Measurements from ENCODE around the gene GNB1L.
"Not testable (repeated sequence)": the region's sequence is repeated elsewhere in the genome, so short reads cannot be mapped to it uniquely, and the experiment has no call there.

The GNB1L gene

DNA sequence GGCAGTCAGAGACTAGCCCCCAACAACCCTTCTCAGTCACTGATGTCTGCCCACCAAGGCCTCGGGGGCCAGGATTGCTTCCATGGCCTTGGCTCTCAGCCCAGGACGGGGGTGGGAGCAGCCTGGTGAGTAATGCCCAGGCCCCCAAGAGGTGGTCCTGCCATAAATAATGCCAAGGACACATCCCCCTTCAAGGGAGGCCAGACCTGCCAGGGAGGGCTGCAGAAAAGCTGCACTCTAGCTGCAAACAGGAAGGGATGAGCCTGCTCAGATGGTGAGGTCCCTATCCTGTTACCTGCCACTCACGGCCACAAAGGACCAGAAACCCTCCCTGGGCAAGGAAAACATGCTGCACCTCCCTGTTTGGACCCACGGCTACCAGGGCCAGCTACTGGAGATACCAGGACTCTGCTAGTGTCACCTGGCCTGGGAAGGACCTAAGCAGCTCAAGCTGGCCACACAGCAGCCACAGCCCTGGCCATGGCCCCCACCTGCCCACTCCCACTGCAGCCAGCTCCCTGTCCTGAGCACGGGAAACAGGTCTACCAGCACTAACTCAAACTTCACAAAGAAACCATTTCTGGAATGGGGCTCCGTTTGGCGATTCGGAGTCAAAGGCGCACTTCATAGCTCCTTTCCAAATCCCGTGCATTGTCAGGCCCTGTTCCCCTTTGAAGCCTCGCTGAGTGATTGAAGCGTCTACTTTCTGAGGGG, 12.1 kb downstream of the GNB1L start:
- no peak for DNase-seq

DNA sequence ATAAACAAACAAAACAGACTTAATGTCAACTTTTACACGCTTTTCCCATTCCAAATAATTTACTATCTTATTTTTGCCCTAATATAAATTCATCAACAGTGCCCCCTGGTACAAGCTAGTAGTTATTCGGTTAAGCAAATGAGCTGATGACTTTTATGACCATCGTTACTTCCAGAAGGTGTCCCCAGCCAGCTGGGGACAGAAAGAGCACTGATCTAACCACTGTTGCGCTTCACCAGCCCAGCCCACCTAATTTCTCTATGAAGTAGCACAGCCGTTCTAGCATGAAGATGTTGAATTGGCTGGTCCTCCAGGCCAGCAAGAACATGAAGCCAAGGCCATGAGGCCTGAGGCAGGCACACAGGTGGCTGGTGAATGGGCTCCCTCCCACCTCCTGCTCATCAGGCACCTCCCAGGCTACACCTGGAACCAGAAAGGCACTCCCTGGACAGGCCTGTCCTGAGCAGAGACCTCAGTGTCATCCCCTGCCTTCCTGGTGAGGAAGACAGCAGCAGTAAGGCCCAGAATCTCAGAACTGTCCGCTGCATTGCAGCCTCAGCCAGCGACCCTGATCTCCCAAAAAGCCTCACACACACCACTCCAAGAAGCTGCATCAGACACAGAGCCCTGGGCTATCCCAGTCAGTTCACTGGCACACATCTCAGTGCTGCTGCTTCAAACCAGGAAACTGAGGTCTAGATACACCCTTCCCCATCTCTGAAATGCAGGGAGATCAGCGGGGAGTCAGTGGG, 12.9 kb downstream of the GNB1L start:
- DNase-seq = peak; percentile 40

DNA sequence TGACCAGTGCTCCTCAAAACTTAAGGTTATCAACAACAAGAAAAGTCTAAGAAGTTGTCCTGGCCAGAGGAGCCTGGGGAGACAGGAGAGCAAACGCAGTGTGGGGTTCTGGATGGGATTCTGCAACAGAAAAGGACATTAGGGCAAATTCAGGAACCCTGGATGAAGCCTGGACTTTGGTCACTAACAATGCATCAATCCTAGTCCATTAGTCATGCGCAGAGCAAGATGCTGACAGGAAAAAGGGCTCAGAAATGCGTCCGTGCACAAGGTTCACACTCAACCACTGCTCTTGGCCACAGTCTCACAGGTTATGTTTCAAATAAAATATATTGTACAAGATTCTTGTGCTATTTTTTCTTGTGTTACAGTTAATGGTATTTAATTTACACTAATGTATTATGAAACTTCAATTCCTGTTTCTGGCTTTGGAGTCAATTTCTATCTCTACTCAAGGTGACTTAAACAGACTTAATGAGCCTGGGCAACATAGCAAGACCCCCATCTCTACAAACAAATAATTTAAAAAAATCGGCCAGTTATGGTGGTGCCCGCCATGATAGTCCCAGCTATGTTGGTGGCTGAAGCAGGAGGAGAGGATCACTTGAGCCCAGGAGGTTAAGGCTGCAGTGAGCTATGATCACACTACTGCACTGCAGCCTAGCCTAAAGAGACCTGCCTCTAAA, 13.6 kb downstream of the GNB1L start:
- no peak for DNase-seq

DNA sequence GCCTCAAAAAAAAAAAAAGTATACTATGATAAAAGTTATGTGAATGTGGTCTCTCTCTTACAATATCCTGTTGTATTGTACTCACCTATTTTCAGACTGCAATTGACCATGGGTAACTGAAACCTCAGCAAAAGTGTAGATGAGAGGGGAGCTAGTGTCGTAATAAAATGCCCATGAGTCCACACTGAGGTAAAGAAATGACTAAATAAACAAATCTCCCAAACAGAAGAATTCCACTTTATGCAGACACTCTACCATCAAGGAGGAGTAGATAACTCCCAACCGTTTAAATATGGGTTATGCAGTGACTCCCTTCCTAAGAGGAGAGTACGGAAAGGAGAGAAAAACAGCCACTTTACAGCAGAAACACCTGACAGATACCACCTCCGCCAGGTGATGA, 14.6 kb downstream of the GNB1L start:
- no peak for DNase-seq

DNA sequence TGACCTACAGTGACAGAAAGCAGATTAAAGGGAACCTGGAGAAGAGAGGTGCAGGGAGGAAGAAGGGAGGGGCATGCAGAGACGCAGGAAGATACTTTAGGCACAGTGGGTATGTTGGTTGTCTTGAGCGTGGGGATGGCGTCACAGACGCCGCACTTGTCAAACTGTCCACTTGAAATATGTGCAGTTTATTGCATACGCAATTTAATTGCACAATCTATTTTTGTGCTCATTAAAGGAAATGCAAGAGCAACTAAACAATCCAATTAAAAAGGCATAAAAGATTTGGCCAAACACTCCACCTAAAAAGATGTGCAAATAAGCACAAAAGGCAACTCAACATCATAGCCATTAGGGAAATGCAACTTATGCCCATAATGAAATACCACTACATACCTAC, 16.8 kb downstream of the GNB1L start:
- no peak for DNase-seq

DNA sequence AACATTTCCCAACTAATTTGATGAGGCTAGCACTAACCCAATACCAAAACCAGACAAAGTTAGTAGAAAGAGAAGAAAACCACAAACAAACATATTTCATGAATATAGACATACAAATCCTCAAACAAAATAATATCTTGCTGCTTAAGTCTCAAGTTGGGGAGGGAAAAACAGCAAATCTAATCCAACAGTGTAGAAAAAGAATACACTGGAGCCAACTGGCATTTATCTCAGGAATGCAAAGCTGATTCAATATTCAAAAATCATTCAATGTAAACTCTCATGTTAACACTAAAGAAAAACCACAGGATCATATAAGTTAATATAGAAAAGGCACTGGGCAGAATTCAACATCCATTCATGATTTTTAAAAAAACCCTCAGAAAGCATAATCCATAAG, 18.2 kb downstream of the GNB1L start:
- DNase-seq = no peak

DNA sequence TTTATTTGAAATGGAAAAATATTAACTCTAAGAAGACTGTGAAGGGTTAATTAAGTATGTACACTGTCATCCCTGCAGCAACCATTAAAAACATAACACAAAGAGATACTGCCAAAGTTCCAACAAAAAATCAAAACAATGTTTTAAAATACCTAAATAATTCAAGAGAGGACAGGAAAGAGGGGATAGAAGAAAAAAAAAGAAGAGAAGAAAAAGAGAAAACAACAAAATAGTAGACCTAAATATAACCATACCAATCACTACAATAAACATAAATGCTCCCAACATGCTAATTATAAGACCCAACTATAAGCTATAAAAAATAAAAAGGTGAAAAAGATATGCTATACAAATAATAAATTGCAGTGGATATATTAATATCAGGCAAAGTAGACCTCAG, 20.1 kb downstream of the GNB1L start:
- DNase-seq = no peak

DNA sequence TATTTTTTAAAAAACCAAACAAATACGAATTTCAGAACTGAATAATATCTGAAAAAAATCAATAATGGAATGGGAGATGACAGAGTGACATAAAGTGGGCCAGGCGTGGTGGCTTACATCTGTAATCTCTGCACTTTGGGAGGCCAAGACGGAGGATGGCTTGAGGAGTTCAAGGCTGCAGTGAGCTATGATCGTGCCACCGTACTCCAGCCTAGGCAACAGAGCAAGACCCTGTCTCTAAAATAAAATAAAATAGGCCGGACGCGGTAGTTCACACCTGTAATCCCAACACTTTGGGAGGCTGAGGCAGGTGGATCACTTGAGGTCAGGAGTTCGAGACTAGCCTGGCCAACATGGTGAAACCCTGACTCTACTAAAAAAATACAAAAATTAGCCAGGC, 21.3 kb downstream of the GNB1L start:
- not testable (repeated sequence) for DNase-seq

DNA sequence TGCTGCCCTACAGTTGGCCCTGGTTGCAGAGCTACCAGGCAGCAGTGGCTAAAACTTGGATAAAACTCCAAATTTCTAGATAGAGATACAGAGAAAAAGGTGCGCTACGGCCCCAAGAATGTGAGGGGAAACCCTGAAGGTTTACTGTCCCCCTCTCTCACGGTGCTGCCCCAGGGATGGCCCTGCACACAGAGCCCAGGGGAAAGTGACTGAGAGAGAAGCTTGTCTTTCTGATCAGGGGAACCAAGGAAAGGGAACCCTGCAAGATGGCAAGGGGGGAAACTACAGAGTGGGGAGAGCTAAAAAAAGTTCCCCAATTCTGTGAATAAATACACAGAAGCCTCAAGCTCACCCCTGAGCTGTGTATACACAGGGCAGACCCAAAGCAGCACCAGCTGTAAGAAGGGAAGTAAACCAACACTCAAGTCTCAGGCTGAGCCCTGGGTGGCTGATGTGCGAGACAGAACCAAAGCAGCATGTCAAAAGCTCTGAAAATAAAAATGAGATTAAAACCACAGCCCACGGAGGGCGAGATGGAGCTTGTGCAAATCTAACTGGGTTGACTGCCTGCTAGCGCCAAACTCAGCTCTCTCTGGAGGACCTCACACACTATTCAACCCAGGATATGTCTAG, 22.1 kb downstream of the GNB1L start:
- DNase-seq = no peak

DNA sequence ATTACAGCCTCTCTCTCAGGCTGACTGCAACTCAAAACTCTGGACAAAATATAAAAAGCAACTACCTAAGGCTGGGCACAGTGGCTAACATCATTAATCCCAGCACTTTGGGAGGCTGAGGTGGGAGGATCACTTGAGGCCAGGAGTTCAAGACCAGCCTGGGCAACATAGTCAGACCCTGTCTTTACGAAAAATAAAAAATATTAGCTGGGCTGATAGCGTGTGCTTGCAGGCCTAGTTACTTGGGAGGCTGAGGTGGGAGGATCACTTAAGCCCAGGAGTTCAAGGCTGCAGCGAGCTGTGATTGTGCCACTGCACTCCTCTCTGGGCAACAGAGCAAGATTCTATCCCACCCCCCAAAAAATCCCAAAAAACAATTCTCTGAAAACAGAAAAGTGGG, 22.7 kb downstream of the GNB1L start:
- not testable (repeated sequence) for DNase-seq

DNA sequence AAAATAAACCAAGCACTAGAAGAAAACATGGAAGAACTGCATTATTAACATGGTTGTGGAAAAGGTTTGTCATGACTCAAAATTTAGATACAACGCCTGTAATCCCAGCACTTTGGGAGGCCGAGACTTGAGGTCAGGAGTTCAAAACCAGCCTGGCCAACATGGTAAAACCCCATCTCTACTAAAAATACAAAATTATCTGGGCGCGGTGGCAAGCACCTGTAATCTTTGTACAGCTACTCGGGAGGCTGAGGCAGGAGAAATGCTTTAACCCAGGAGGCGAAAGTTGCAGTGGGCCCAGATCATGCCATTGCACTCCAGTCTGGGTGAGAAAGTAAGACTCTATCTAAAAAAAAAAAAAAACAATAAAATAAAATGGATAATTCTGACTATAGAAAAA, 23.7 kb downstream of the GNB1L start:
- no peak for DNase-seq

DNA sequence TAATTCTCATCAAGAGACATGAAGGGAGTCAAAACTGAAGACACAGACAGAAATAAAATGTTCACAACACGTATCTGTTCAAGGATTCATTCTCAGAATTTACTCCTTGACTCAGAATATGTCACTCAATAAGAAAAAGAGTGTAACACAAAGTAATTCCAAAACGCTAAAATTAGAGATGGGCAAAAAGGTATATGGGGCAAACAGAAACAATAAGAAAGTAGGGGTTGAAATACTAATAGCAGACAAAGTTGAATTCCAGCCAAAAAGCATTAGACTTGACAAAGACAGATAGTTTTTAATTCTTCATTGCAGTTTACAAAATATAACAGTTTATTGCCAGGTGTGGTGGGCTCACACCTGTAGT, 26.7 kb downstream of the GNB1L start:
- DNase-seq = no peak

DNA sequence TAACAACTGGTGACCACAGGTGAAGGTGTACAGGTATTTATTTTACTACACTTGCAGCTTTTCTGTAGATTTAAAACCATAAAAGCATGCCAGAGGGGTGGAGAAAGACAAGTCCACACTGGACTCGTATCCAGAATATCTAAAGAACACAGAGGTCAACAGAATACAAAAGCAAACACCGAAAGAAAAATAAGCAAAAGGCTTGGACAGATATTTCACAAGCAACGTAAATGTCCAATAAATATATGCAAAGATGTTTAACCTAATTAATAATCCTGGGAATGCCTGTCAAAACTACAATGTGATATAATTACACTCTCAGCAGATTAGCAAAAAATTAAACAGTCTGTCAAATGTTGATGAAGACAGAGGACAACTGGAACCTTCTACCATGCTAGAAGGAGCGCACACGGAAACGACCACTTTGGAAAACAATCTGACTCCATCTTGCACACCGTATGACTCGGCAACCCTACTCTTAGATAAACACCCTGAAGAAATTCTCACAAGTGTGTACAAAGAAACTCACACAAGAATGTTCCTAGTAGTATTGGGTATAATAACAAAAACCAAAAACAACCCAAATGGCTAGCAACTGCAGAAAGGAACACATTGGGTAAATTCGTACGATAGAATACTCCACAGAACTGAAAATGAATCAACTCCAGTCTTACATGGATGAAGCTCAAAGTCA, 27.2 kb downstream of the GNB1L start:
- no peak for DNase-seq

DNA sequence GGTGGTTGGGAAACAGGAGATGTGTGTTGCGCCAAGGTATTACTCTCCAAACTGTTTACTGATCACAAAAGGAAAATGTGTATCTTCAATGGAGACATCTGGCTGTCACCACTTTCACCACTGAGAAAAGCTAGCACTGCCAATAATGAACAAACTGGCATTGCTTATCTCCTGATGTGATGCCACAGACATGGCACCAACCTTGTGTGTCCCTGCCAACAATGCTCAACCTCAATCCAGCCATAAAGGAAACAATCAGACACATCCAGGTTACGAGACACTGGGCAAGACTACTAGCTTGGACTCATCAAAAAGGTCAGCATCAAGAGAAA, 28.1 kb downstream of the GNB1L start:
- DNase-seq = no peak

DNA sequence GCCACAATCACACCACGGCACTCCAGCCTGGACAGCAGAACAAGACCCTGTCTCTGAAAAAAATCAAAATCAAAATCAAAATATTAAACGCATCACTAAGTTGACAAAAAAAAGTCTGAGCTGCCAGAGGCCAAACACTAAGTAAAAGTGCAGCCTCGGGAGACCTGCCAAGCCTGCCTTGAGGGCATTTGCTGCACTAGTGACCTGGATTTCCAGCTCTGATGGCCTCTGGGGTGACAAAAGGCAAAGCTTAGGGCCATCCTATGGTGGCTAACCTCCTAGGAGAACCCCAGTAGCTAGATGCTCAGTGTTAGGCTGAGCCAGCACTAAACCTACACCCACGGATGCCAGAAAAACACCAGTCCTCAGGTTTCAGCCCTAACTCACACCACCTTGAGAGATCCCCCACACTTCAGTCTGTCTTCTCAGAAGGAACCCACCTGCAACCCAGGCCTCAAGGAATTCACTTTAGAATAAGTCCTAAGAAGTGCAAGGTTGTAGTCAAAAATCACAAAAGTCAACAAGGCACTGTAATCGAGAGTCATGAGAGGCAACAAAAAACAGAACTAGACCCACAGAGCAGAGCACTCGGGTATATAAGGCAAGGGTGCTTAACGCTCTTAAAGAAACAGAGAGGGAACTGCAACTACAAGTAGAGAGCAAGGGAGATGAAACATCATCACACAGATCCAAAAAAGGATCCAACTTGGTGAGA, 28.6 kb downstream of the GNB1L start:
- no peak for DNase-seq

DNA sequence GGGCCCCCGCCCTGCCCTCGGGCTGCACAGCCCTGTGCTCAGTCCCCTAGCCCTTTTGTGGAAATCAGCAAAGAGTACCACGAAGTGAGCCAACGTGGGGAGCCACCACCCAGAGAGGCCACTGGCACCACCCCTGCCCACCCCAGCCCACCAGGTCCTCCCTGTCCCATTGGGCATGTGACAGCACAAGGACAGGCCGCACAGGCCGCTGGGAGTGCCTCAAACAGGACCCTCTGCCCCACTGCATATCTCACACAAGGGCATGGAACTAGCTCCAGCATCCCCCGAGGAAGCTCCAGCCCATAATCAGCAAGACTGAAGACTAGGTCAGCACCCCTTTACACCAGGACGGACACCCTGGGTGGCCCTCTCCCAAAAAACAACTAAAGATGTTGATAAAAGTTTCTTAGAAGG, 29.7 kb downstream of the GNB1L start:
- DNase-seq = no peak

DNA sequence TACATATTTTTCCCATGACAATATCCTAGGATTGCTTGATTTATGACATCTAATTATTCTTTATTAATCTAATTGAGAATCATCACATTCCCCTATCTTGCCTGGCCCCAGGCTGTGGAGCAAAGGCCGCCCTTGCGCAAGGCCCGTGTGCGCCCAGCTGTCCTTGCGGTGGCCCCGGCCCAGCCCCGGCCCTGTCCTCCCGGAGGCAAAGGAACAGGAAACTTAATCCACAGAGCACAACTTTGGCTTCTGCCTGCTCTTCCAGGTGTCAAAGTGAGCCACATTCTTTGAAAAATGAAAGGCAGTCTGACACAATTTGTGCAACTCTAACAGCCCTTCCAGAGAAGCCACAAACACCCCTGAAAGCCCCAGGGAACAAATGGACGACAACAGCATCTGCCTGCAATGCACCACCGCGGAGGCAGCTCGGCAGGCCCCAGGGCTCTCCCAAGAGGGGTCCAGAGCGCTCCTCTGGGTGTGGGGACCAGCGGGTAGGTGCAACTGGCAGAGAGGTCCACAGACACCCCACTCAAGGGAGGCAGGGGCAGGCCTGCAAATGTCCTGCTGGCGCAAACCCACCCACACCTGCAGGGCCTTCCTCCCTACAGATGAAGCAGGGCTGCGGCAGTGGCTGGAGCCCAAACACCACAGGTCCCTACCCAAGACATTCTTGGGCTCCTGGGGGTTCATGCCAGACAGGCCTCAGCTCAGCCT, 30.3 kb downstream of the GNB1L start:
- no peak for DNase-seq

DNA sequence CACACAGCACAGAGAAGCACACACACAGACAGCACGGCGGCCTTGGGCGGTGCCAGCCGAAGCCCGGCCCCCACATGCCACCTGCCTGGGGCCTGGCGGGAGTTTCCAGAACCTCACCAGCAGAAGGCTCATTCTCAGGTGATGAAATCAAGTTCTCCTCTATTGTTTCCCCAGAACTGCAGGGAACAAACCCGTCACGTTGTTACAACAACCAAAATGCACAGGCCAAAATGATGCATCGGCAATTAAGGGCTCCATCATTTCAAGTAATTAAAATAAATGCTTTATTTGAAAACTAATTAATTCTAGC, 30.8 kb downstream of the GNB1L start:
- DNase-seq = no peak

DNA sequence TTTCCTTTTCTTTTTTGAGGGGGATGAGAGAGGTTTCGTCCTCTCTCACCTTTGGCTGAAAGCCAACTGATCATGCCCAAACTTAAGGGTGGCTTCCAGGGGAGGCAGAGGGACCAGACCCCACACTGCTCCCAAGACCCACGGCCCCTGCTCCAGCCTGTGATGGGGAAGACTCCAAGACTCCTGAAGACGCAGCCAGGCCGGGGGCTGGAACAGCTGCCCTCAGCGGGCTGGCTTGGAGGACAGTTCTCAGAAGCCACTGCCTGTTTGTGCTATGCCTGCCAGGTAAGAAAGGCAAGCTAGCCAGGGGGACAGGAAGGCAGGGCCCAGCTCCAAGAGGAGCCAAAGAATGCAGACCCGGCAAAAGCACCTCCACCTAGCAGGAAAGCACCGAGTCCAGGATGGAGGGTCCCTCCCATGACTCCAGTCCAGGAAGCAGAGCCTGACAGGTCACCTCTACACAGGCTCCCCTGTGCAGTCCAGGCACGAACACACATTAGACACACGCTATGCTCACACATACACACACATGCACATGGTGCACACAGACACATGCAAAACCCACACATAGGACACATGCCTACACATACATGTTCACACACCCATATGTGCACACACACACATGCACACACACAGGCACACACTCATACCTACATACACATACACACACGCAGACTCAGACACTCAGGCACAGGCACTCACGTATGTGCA, 31.3 kb downstream of the GNB1L start:
- no peak for DNase-seq

DNA sequence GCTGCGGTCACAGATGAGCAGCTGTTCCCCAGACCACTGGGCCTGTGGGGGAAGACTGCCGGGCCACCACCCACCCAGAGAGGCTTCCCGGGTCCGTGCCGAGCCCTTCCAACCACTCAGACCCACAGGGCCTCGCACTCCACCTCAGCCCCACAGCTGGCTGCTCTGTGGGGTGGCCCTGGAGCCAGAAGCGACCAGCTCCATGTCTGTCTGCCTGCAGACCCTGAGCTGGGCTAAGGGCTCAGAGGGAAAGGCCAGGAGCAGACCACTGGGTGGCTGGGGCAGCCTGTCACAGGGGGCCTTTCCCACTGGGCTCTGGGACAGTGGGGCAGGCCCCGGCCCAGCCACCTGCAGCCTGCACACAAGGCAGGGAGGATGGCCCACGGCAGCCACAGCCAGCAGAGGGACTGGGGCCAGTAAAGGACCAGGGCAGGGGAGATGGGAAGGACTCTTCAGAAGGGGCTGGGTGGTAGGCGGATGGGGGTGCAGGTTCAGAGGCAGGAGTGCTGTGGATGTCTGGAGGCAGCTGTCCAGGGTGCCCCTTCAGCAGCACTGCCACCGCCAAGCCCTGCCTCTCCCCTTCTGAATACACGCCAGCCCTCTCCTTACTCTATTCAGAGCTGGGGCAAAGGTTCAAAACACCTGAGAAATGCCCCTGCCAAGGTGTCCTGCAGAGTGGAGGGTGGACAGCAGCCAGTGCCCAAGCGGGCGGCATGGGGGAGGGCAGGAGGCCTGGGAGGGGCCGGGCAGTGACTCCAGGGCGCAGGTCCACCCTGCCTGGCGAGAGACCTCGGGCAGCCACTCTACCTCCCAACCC, 32.2 kb downstream of the GNB1L start:
- DNase-seq = no peak

Data from NCI-H526 treated with DMSO at 0.1 percent for 48 hours (cell line).